Activated CD8-positive, alpha-beta memory T cell treated with anti-CD3 and anti-CD28 coated beads, Interleukin-2, amount 50 U/mL, for 1 hour (primary cell): ENCODE measurements around the gene ROR1.
"Not testable (repeated sequence)": the region's sequence is repeated elsewhere in the genome, so short reads cannot be mapped to it uniquely, and the experiment has no call there.

Experiments used
- DNase-seq: peaks from one replicate; pipeline ENCODE4 v3.0.0-alpha.2; 2020; ENCODE audit errors: extremely low read depth

ROR1 gene

DNA sequence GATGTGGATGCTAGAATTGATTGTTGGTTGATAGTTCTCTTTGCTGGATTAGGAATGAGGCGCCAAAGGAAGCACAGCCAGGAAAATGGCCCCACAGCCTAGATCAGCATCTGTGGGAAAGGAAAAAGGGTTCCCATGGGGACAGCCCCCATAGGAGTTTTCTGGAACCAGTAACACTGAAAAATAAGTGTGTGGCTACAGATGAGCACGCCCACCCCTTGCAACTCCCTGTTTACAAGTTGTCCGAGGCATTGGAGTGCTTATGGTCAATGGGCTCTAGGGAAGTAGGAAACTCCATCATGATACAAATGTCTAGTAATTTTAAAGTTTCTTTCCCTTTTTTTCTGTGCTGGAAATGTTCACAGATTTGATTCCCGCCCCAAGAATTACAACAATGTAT is 405.8 kb downstream of the ROR1 start:
- DNase-seq, result no peak

DNA sequence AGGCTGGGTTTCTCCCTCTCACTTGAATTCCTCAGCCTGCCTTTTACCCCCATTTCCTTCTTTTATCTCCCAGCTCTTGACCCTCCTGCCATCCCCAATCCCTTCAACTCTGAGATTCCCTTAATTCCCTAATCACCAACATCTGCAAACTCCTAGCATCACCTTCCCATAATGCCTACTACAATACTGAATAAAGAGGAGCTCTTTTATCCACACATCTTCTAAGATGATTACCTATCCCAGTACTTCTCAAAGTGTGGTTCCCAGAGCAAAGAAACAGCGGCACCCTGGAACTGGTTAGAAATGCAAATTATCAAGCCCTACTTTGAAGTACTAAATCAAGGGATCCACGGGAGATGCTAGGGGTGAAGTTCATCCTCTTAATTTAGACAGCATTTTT is 408.4 kb downstream of the ROR1 start:
- DNase-seq, result no peak

DNA sequence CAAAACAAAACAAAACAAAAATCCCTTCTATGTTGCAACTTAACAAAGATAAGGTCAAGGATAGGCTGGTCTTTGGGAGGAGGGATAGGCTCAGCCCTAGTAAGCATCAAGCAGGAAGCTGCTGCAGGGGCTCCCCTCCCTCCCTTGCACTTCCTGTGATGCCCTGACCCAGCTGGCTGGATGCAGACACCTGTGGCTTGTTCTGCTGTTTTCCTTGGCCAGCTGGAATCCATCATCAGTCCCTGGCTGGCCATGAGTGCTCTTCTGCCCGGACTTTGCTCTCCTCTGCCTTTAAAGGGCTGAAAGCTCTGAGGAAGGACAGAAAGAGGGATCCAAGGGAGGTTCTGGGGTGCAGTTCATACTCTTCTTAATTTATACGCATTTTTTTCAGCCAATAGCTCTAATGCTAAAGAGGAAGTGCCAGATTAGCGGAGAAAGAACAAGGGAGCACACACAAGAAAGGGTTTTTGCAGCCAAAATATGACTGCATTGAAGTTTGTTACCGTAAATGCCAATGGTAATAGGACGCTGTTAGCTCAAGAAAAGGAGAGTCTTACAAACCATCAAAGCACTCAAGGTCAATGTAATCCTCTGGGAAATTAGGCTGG is 409.7 kb downstream of the ROR1 start:
- DNase-seq, result no peak

DNA sequence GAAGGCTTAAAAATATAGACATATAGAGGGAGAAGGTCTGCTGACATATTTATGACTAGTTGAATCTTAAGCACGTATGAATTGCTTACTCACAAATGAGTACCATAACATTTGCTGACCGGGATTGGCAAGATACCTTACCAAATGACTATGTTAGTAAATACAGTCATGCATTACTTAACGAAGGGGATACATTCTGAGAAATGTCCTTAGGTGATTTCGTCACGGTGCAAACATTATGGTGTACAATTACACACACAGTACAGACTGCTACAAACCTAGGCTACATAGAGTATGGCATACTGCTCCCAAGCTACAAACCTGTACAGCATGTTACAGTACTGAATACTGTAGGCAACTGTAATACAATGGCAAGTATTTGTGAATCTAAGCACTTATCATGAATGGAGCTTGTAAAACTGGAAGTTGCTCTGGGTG is 410.2 kb downstream of the ROR1 start:
- DNase-seq, result no peak

DNA sequence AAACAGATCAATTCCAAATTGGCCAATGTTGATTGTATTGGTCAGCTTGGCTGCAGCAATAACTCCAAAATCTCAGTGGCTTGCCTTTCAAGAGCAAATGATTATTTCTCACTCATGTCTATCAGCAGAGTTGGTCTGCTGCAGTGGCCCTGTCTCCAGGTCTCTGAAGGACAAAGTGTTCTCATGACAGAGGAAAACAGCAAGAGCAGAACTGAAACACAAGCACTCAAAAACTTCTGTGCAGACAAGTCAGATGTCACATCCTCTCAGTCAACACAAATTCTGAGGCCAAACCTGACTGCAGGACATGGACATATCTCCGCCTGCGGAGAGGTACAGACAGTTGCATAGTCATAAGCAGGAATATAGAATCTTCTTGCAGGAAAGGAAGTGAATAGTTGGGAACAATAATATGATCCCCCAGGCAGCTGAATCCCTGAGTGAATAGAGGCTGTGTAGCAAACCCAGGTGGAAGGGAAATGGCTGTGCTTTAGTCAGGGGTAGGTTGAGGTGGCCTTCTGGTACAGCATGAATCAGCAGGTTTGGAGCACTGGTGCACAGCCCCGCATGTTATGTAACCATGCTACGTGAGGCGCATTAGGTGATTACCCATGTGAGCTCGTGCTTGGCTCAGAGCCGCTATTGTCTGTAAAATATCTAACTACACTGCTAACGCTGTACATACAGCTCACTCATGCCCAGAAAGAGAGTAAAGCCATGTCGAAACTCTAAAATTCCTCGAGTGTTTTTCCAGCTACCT is 412.5 kb downstream of the ROR1 start:
- DNase-seq, result no peak

DNA sequence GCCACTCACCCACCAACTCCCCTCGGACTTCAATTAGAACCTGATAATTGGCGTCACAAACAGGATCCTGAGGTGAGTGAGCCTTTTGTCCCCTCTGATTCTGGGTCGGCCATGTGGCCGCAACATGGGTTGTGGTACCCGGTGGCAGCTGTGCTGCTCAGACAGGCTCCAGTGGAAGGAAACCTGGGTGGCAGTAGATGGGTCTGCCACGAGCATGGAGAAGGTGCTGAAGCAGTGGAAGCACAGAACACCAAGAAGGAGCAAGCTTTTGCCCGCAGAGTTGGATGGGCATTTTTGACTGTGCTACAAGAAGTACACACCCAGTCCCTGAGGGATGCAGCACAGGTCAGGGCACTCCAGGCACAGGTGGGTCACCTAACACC is 413.1 kb downstream of the ROR1 start:
- no peak for DNase-seq

DNA sequence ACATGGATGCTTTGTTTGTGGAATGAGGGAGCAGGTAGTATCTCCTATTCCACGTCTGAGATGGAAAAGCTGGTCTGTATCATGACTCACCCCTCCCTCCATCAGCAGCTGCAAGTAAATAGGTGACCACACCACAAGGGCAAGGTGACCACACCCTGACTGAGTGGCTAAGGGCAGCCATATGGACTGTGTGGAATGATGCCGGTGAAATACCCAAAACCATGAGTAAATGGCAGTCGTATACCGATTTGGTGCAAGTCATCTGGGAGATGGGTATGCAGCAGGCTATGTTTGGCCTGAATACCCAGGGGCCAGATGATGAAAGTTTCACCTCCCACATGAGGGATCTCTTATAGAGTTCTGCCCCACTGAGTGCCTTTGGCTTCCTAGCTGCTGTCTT is 413.8 kb downstream of the ROR1 start:
- DNase-seq, result no peak

DNA sequence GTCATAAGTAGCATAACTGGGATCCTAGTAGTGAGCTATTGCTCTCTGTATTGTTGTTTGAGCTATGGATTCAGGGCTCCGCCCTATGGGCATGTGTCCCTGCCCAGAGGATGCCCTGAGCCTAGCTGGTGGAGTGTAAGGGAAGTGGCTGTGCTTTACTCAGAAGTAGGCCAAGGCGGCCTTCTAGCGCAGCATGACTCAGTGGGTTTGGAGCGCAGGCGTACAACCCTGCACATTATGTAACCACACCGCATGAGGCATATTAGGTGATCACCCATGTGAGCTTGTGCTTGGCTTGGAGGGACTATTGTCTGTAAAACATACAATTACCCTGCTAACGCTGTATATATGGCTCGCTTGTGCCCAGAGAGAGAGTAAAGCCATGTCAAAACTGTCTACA is 418.5 kb downstream of the ROR1 start:
- no peak for DNase-seq

DNA sequence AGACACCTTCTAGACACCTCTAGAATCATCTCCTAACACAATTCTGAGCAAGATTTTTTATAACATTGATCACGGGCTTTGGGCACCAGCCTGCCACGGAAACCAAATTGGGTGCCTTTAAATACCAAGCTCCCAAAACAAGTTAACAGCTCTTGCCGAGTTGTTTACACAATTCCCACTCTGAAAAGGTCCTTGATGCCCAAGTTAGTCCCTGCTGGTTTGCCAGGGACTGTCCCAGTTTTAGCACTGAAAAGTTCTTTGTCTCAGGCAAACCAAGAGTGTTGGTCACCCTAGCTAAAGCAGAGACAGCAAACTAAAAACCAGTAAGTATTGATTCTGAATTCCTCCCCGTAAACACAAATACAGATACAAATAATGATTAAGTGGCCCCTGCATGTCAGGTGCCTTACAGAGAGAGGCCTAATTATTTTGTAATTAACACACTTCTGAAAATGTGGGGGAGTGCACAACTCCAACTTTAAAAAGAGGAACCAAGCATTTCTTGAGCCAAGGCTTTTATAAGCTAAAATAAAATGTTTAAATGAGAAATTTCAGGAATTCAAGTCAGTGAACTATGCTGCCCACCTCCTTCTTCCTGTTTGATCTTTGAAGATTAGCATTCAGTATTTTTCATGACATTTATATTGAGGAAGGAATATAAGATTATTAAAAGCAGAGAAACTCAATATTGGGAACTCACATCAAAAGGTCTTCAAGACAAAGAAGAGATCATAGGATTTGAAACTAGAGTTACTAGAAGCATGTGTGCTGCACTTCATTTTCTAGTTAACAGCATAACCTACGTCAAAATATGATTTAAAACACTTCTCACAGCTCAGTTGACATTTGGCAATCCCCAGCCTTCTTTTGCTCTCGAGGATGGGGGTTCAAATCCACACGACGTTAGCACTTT is 420.6 kb downstream of the ROR1 start:
- no peak for DNase-seq

DNA sequence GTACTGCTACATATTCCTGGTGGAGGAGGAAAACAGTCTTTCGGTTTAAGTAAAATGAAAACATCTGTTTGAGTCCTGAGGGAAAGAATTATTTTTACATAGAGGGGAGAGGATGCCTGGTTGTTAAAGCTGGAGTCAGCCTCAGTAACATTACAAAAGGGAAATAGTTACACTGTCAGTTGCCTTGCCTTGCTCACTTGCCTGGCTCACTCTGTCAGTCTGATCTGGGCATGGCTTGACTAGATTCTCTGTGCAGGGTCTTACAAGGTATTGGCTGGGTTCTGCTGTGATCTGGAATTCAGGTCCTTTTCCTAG is 421.2 kb downstream of the ROR1 start:
- no peak for DNase-seq

DNA sequence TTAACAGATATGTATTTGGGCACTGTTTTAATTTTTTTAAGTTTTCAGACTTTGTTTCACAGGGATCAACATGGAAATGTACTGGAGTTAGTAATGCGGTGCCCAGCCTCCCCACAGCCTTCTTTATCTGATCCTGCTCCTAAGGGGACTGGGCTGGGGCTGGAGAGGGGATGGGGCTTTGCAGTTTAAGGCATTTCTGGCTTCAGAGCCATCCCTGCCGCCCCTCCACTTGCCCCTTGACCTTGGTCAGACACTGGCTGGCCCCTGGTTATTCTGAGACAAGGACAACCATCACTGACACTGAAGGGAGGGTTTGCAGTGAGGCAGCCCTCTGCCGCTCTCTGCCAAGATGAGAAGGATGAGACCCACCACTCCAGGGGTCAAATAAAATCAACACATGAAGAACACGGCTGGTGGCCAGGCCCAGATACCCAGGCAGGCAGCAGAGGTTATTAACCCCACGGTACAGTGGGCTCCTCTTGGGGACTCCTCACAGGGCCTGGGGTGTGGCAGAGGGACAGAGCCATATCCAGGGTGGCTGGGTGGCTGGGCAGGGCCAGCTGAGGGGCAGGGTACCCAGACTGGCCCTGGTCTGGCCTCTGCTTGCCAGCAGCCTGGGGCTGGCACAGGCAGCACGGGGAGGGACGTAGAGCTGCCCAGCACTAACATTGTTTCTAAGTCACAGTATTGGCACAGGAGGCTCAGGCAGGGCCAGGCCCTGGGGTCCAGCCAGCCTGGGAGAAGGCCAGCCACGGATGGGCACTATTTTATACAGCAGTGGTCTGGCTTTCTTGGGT is 422.5 kb downstream of the ROR1 start:
- no peak for DNase-seq

DNA sequence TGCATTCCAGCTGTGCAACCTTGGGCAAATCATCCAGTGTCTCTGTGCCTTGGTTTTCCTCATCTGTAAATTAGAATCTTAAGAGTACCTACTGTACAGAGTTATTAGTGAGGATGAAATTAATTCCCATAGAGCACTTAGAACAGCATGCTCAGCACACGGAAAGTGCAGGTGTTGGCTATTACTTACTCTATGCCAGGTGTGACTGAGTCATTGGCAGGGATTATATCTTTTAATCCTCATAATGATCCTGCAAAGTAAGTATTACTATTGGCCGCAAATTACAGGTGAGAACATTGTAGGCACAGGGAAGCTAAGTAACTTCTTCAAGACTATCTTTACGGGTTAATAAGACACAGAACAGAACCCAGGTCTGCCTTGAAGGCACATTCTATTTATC is 423.3 kb downstream of the ROR1 start:
- DNase-seq, result no peak

DNA sequence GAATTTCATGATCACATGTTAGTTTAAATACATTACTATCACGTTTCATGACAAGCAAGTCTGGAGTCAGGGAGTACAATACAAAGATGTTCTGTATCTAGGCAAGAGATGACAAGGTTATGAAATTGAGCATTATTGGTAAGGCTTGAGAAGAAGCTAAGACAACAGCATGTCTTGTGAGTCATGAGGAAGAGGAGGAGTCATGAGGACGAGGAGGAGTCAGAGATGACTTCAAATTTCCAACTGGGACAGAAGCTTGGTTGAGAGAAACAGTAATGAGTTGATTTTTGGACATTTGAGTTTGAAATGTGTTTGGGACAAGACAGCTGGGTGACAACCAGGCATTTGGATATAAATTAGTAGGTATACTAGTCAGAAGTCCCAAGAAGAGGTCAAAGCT is 425.3 kb downstream of the ROR1 start:
- DNase-seq, result no peak

DNA sequence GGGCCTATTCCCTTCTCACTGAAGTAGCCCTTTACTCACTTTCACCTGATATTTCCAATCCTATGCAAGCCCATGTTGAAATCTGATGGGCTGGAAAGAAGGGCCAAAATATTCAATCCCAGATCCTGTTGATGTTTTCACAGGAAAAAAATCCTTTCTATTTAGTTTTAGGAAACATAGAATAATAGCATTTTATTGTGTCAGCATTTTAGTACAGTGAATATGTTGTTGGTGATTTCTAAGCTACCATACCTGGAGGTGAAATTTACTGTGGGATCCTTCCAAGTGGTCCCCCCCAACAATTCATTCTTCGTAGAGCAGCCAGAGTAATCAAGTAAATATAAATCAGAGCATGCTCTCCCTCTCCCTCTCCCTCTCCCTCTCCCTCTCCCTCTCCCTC is 426.2 kb downstream of the ROR1 start:
- no peak for DNase-seq

DNA sequence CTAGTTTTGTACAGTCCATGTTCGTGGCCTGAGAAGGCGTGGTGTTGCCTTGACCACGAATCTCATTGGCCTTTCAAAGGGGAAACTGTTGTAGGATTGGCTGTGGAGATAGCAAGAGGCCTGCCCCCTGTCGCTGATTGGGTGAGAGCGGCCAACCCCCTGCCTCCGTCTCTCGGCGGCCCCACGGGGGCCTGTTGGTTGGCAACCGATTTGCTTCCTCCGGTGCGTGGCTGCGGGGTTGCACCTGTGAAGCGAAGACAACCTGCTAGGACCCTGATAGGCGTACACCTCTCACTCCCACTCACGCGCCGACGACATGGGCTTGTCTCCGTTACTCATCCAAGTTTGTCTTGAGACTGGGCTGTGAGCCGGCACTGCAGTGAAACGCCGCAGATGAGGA is 429.6 kb downstream of the ROR1 start, which contains the start of gene UBE2U:
UBE2U (plus strand) TSS at position 204 of the 400 bp plus-strand sequence. CDS start 428 bp downstream, outside the sequence.
- no peak for DNase-seq

DNA sequence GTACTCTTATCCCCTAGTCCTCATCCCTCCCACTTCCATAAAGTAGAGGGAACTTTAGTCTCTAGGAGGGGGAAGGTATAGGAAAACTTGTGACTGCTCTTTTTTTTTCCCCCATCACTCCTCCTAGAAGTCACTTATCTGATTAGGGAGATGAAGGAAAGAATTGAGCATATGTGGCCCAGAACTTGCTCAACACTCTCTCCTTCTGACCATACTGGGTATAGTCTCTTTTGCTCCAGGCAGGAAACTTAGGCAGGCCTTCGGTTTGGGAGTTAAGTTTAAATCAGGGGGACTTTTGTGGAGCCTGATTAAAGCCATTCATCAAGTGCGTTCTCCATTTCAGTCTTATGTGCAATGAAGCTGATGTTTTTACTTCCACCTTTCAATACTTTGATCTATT is 435.4 kb downstream of the ROR1 start:
- DNase-seq, result no peak

DNA sequence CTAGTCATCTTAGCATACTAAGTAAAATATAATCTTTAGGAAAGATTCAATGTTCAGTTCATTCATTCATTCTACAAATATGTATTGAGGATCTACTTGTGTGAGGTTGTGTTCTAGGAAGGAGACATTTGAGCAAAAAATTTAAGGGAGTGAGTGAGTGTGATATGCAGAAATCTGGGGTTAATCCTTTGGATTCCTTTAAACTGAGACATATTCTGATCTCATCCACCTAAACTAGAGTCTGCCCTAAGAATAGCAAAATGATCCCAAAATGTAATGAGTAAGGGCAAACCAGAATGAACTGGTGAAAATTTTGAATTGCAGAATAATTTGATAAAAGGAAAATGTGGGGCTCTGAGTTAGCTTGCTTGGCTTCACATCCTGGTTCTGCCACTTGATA is 438.2 kb downstream of the ROR1 start:
- DNase-seq, result no peak

DNA sequence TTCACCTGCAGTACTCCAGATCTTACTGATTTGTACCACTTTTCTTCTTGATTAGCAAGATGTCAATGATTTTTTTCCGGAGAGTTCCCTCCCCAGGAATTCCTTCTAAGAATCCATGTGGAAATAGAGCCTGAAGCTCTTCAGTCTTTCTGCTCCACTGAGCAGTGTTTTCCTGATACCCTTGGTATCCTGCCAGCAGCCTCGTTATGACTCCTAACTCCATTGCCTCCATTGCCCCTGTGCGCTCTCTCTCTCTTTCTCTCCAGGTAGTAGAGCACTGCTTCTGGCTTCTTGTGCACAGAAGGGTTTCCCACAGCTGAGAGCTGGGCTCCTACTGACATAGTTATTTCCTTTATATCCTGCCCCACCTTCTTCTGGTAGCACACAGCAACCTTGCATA is 441.8 kb downstream of the ROR1 start:
- DNase-seq, result no peak

DNA sequence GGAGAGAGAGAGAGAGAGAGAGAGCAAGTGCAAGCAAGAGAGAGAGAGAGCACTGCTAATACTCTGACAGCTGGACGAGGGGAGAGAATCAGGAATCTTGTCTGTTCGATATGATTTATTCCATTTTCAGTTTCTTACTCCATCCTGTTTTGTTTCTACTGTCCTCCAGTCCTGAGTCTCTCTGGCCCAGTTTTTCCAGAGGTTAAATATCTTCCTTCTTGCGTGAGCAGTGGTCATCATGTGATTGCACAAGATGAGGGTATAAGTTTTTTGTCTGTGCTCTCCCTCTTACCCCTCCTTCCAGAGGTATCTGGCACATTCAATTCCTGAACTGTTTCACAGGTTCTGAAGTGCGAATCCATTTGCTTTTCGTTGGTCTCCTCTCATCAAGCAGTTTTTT is 446.4 kb downstream of the ROR1 start:
- DNase-seq, result no peak

DNA sequence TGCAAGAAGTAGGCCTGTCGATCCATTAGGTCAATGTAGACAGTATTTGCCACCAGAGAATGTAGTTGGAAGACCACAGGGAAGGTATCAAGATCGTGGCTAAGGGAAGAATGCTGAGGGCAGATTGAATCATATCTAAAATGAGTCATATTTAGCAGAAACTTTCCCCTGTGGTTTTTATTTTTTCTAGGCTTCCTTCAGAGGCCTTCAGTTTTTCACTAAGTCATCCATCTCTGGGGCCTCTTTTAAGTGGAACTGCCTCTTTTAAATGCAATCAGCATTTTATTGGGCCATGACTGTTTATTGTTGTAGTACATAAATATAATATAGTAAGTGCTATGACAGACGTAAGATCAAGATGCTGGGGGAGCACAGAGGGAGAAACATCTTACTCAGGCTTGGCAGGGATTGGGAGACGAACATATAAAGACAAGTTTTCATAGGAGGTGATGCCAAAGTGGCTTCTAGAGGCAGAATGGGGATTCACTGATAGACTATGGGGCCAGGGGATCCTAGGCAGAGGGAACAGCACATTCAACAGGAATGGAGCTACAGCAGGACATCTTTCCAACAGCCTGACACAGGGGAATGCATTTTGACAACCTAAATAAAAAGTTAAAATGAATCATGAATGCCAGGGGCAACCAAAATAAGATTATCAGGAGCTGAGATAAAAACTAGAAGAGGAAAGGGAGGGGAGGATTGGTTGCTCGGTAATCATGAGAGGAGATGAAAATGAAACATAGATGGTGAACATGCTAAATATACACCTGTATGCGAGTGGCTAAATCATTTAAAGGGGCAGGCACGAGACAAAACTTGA is 449.7 kb downstream of the ROR1 start:
- no peak for DNase-seq

DNA sequence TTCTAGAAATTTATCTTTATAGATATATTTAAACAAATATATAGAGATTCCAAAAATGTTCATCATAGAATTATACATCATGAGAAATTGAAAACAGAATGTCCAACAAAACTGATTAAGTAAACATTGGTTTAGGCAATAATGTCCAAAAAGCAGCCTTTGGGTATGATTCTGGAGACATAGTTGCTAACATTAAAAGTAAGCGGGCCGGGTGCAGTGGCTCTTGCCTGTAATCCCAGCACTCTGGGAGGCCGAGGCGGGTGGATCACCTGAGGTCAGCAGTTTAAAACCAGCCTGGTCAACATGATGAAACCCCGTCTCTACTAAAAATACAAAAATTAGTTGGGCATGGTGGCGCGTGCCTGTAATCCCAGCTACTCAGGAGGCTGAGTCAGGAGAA is 450.4 kb downstream of the ROR1 start:
- not testable (repeated sequence) for DNase-seq
